GM18868 (cell line): ENCODE measurements around the gene FHIT.

Source experiments
- ATAC-seq: cut with Tn5 transposase; IDR thresholded peaks from one replicate; pipeline ENCODE4 v1.9.1; 2021; ENCODE audit warnings: mild to moderate bottlenecking, moderate library complexity; ENCODE audit not compliant: unreplicated experiment

Gene FHIT

GRCh38 chr3:60659098-60659497 is 592.2 kb downstream of the FHIT start:
- ATAC-seq: no peak

DNA sequence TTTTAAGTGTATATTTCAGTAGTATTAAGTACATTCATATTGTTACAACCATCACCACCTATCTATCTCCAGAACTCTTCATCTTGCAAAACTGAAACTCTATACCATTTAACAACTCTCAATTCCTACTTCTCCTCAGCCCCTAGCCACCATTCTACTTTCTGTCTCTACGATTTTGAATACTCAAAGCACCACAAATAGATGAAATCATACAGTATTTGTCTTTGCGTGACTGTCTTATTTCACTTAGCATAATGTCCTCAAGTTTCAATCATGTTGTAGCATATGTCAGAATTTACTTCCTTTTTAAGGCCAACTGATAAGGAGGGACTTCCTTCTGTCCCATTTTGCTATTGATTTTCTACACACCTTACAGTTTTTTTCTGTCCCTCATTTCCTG is 593.3 kb downstream of the FHIT start:
- ATAC-seq: no peak

DNA sequence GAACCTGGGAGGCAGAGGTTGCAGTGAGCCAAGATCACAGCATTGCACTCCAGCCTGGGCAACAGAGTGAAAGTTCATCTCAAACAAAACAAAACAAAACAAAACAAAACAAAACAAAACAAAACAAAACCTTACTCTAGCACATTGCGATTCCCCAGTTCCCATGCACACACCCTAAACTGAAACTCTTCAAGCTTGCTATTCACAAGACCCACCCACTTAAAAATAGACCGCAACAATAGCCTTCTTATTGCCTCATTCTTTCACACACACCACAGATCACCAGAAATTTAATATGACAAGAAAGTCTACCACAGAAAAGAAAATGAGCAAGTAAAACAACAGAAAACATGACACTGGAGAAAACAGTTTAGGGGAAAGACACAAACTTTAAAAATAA is 598.4 kb downstream of the FHIT start:
- ATAC-seq: no peak

GRCh38 chr3:60651799-60652198 is 599.5 kb downstream of the FHIT start:
- ATAC-seq: no peak

DNA sequence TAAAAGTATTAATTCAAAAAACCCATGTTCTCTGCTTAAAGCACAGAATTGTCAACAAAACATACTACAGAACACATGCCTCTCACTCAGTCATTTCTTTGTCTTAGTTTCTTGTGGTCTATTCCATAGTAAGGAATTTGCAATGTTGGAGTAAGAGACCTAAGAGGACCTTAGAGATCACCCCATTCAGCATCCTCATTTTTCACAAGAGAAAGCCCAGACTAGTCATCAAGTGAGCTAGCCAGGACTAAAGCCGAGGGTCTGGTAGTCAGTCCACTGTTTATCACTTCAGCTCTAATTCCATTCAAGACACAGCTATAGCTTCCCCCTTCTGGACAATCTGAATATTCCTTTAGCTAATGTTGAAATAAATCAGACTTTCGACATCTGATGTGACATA is 601.1 kb downstream of the FHIT start:
- ATAC-seq: no peak

- ATAC-seq: no peak
Measured at GRCh38 chr3:60645801-60646200, 605.5 kb downstream of the FHIT start.

DNA sequence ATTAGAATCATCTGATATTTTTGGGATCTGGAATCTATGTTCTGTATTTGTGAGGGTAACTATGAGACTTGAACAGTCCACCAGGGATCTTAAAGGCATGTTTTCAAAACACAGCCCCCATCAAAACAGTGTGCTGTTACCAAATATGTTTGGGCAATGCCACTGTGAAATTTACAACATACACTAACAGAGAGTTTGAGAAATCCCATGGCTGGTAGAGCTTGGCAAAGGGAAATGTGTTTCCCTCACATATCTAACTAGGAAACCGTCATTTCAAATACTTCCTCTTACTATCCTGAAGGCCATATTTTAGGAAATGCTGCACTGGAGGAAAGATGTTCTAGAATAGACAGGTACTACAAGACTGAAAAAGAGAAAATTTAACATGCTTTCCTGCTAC is 607.4 kb downstream of the FHIT start:
- ATAC-seq: no peak

GRCh38 chr3:60641354-60641753 is 609.9 kb downstream of the FHIT start:
- ATAC-seq: no peak

DNA sequence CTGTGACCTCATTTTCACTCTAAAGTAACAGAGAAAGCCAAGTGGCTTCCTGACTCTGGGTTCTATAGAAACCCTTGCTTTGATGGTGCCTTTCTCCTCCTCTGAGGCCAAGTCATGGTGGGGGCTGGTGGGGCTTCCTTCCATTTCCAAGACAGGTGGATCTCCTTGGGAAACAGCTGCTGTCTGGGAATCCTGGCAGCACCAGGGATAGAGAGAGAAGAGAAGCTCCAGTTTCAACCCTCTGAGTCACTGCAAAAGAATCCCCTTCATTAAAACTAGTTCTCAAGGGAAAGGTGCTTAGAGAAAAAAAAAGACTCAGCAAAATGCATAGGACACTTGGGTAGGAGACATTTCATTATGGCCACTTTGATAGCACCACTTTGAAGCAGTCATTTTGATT is 614.4 kb downstream of the FHIT start:
- ATAC-seq: no peak

- no peak for ATAC-seq
Measured at GRCh38 chr3:60633644-60634043, 617.6 kb downstream of the FHIT start.

DNA sequence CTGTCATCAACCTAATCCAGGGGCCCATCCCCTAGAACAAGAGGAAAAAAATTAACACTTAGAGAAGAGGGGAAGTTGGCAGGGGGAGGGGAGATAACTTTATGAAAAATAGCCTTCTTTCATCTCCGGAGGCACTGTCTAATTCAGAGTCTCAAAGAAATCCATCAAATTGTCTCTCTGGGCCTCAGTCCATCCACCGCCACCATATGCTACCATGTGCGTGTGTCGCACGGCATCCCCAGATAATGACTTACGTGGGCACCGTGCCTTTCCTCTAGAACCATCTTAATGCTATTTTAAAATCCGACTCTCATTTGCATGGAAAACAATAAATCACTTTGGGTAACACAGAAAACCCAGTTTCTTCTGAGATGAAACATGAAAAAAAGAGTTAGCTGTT is 619.7 kb downstream of the FHIT start:
- no peak for ATAC-seq

- no peak for ATAC-seq
Measured at GRCh38 chr3:60630953-60631352, 620.3 kb downstream of the FHIT start.

DNA sequence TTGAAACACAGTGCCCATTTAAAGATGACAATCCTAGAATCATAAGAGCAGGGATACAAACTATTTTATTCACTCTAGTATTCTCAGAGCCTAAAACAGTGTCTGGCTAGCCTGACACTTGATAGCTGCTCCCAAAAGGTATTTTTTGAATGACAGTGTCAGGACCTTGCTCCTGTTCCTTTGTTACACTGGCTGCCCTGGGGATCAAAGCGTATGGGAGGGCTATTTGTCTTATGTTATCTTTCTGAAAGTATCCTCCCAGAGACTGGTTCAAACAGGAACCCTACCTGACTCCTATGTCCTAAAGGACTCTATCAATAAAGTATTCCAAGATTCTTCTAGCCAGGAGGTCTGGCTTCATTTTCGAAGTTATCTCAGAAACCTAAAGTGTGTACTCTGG is 621.4 kb downstream of the FHIT start:
- ATAC-seq: no peak

DNA sequence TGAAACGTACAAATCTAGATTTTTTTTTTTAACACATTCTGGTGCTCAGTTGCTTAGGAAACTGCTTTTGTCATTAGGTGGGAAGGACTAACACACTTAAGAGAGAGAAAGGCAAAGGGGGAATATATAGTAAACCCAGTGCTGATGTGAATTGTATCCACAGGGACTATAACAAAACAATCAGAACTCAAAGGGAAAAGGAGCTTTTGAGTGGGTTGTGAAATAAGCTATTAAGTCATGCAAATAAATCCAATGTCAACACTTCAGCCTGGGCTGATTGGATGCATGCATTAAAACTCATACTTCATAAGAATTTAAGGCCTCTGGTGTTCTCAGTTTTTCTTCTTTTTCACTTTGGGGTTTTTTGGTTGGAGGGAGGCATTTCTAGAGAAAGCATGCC is 628.9 kb downstream of the FHIT start:
- ATAC-seq: no peak

GRCh38 chr3:60617188-60617587 is 634.1 kb downstream of the FHIT start:
- no peak for ATAC-seq

DNA sequence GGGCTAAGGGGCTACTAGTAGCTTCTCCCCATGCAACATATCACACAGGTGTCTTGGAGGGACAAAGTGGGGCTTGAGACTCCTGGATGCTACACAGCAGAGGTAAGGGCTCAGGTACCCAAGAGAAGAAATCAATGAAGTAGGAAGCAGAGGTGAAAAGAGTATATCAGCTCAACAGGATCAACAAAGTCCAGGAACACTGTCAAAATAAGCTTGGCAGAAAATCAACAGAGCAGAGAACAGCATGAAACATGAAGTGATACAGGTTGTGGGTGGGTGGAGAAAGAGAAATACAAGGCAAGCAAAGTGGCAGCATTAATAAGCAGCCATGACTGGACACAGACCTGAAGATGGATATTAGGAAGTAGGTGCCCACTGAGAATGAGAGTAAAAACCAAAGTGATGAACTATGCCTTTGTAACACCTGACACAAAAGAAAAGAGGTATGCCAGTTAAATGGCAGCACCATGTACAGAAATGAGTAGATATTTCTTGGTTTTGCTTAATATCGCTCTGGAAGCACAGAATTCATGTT is 637.4 kb downstream of the FHIT start:
- ATAC-seq: no peak

- no peak for ATAC-seq
Measured at GRCh38 chr3:60610441-60611112, 640.7 kb downstream of the FHIT start.

DNA sequence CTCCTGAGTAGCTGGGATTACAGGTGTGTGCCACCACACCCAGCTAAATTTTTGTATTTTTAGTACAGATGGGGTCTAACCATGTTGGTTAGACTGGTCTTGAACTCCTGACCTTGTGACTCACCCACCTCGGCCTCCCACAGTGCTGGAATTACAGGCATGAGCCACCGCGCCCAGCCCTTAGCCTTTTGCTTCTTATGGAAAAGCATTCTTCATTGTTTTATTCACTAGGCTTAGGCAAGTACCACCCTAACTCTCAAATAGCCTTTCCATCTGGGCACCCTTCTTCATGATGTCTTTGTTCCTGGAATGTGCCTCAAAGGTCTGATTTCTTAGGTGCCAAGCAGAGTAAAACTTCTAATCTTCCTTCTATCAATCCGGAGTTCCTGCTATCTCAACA is 641.8 kb downstream of the FHIT start:
- no peak for ATAC-seq

DNA sequence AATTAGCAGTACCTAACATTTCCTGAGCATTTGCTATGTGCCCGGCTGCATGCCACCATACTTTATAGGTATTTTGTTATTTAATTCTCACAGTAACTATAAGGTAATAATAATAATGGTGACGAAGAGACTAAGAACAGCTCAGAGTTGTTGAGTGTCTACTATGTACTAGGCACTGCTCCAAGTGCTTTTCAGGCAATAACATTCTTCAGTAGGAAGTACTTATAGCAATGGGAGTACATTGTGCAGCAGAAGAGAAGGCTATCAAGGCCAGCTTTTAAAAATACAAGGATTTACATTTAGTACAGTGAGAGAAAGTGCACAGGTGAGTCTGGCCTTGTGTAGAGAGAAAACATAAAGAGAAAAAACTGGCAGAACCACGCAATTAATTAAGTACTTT is 647.4 kb downstream of the FHIT start:
- no peak for ATAC-seq

DNA sequence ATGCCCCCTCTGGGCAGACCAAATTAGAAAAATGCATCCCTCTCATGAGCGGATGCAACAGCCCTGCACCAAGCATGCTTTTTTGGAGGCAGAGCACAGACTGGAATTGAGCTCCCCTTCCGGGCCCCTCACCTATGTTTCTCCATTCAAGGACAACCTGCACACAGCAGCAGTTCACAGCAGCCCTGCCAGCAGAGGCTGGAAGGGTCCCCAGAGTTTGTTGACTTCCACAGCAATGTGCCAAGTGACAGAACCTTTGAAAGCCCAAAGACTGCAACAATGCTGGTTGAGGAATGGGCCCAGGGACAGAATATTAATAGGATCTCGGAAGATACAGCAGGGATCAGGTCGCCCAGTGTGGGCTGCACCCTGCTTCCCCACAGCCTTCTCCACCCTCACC is 650.4 kb downstream of the FHIT start:
- no peak for ATAC-seq

DNA sequence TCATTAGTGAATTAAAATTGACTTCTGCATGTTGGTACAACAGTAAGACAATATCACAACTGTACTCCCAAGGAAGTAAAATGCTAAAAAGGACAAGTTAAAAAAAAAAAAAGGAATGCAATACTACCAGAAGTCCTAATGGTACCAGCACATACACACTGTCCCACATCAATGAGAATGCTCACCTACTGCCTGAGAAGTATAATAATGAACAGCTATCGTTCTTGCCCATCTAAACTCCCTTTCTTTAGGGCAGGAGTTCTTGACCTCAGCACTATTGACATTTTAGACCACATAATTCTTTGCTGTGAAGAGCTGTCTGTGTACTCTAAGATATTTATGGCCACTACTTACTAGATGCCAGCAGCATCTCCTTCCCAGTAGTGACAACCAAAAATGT is 651.7 kb downstream of the FHIT start:
- no peak for ATAC-seq

DNA sequence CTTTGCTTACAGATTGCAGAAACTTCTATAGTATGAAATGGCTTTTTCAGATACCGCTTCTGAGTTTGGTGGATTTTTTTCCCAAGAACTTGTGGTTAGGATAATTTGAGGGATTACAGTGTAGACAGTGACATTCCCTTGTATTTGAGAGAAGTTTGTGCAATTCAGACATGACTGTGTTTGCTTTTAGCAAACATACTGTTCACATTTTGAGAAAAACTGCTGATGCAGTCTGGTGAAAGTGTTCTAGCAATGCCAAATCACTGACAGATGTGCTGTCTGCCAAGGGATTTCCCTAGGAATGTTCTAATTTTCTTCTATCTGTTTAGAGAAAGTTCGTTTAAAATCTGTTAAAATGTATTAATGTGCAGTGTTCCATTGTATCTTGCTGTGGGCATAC is 652.6 kb downstream of the FHIT start:
- no peak for ATAC-seq

GRCh38 chr3:60594025-60594424 is 657.2 kb downstream of the FHIT start:
- ATAC-seq: no peak
